Central memory CD8-positive, alpha-beta T cell (primary cell): ENCODE measurements around the gene RPL7A.
A peak's percentile ranks its signal among the peaks of the same experiment; 100 is the strongest.
"Not testable (repeated sequence)": the region's sequence is repeated elsewhere in the genome, so short reads cannot be mapped to it uniquely, and the experiment has no call there.

Experiments used
- ATAC-seq: fragments of 150-1000 bp; cut with Tn5 transposase; replicated peaks from 2 replicates; pipeline ENCODE4 v1.10.0; 2022; ENCODE audit warnings: mild to moderate bottlenecking, moderate FRiP score, moderate number of reproducible peaks; ENCODE audit not compliant: poor library complexity, severe bottlenecking; ENCODE audit errors: extremely low read depth
- DNase-seq, 2 donors: peaks; one replicate each; pipeline ENCODE4 v3.0.0; 2021; ENCODE audit warnings: low spot score in 2 of 2
- H3K27ac Mint-ChIP-seq: one replicate; pipeline ENCODE4 v1.8.0; 2022; ENCODE audit warnings: low read depth, mild to moderate bottlenecking, moderate library complexity, mixed read lengths
- H3K27me3 Mint-ChIP-seq: one replicate; pipeline ENCODE4 v1.8.0; 2022; ENCODE audit warnings: mixed read lengths
- H3K36me3 Mint-ChIP-seq: one replicate; pipeline ENCODE4 v1.8.0; 2022; ENCODE audit warnings: mild to moderate bottlenecking, moderate library complexity, mixed read lengths; ENCODE audit not compliant: insufficient read depth
- H3K4me1 Mint-ChIP-seq: one replicate; pipeline ENCODE4 v1.8.0; 2022; ENCODE audit warnings: mixed read lengths
- H3K4me3 Mint-ChIP-seq: one replicate; pipeline ENCODE4 v1.8.0; 2022; ENCODE audit warnings: mild to moderate bottlenecking, moderate library complexity, mixed read lengths
- H3K9me3 Mint-ChIP-seq: one replicate; pipeline ENCODE4 v1.8.0; 2022; ENCODE audit warnings: mixed read lengths

Gene RPL7A

GRCh38 chr9:133317551-133317950 lies 30.5 kb upstream of the RPL7A start:
- not testable (repeated sequence) for H3K4me3 Mint-ChIP-seq, H3K4me1 Mint-ChIP-seq, H3K9me3 Mint-ChIP-seq, DNase-seq, H3K36me3 Mint-ChIP-seq, ATAC-seq, H3K27ac Mint-ChIP-seq
- H3K27me3 Mint-ChIP-seq, result peaks cover 29% of the 10 kb centered on the region

- DNase-seq (no peak), ATAC-seq (no peak)
- H3K27ac Mint-ChIP-seq, result no peak overlapping the region
- no peak overlapping the region for H3K4me3 Mint-ChIP-seq
- no peaks in the 10 kb centered on the region for H3K4me1 Mint-ChIP-seq
- H3K36me3 Mint-ChIP-seq, result no peaks in the 10 kb centered on the region
- peaks cover 29% of the 10 kb centered on the region for H3K27me3 Mint-ChIP-seq
- no peaks in the 10 kb centered on the region for H3K9me3 Mint-ChIP-seq
Measured at GRCh38 chr9:133320421-133320881, 27.6 kb upstream of the RPL7A start.

GRCh38 chr9:133321411-133321935 lies 26.5 kb upstream of the RPL7A start:
- no peak for ATAC-seq
- Mint-ChIP-seq H3K27me3 (peaks cover 26% of the 10 kb centered on the region), H3K4me1 (no peaks in the 10 kb centered on the region), H3K27ac (no peak overlapping the region), H3K4me3 (no peak overlapping the region), H3K36me3 (no peaks in the 10 kb centered on the region), H3K9me3 (no peaks in the 10 kb centered on the region)
- no peak for DNase-seq

GRCh38 chr9:133322701-133323100 lies 25.3 kb upstream of the RPL7A start:
- Mint-ChIP-seq H3K27me3 (peaks cover 14% of the 10 kb centered on the region), H3K27ac (peak overlapping the region; percentile 64), H3K4me3 (no peak overlapping the region), H3K4me1 (no peaks in the 10 kb centered on the region), H3K9me3 (no peaks in the 10 kb centered on the region), H3K36me3 (no peaks in the 10 kb centered on the region)
- ATAC-seq, result no peak
- DNase-seq, result no peak

- Mint-ChIP-seq H3K4me1 (peaks cover under 1% of the 10 kb centered on the region), H3K27ac (no peak overlapping the region), H3K4me3 (no peak overlapping the region), H3K27me3 (peaks cover 9% of the 10 kb centered on the region), H3K36me3 (no peaks in the 10 kb centered on the region), H3K9me3 (no peaks in the 10 kb centered on the region)
- ATAC-seq (no peak), DNase-seq (no peak)
Measured at GRCh38 chr9:133323211-133323610, 24.8 kb upstream of the RPL7A start.

- H3K27me3 Mint-ChIP-seq, result peaks cover 8% of the 10 kb centered on the region
- H3K9me3 Mint-ChIP-seq, result no peaks in the 10 kb centered on the region
- peaks cover 9% of the 10 kb centered on the region for H3K4me1 Mint-ChIP-seq
- no peaks in the 10 kb centered on the region for H3K36me3 Mint-ChIP-seq
- H3K27ac Mint-ChIP-seq, result no peak overlapping the region
- ATAC-seq (no peak), DNase-seq (no peak)
- H3K4me3 Mint-ChIP-seq, result no peak overlapping the region
Measured at GRCh38 chr9:133323991-133324703, 23.9 kb upstream of the RPL7A start.

- not testable (repeated sequence) for H3K4me3 Mint-ChIP-seq, H3K9me3 Mint-ChIP-seq, H3K27me3 Mint-ChIP-seq, H3K27ac Mint-ChIP-seq, H3K4me1 Mint-ChIP-seq, ATAC-seq, DNase-seq
- peaks cover 12% of the 10 kb centered on the region for H3K36me3 Mint-ChIP-seq
Measured at GRCh38 chr9:133327021-133327420, 21.0 kb upstream of the RPL7A start.

GRCh38 chr9:133327834-133328484 lies 20.1 kb upstream of the RPL7A start:
- Mint-ChIP-seq H3K4me3 (no peak overlapping the region), H3K27me3 (no peaks in the 10 kb centered on the region), H3K4me1 (peaks cover 10% of the 10 kb centered on the region), H3K36me3 (peaks cover 18% of the 10 kb centered on the region), H3K9me3 (no peaks in the 10 kb centered on the region), H3K27ac (peak overlapping the region; percentile 29)
- ATAC-seq, result no peak
- DNase-seq, result no peak

- not testable (repeated sequence) for ATAC-seq, DNase-seq, H3K27ac Mint-ChIP-seq, H3K4me3 Mint-ChIP-seq, H3K9me3 Mint-ChIP-seq, H3K27me3 Mint-ChIP-seq
- H3K4me1 Mint-ChIP-seq, result peaks cover 18% of the 10 kb centered on the region
- H3K36me3 Mint-ChIP-seq, result peaks cover 24% of the 10 kb centered on the region
Measured at GRCh38 chr9:133329306-133330156, 18.5 kb upstream of the RPL7A start.

- Mint-ChIP-seq H3K27ac (peak overlapping the region; percentile 1), H3K9me3 (no peaks in the 10 kb centered on the region), H3K36me3 (peaks cover 31% of the 10 kb centered on the region), H3K27me3 (no peaks in the 10 kb centered on the region), H3K4me3 (no peak overlapping the region), H3K4me1 (peaks cover 31% of the 10 kb centered on the region)
- no peak for DNase-seq
- no peak for ATAC-seq
Measured at GRCh38 chr9:133331221-133331620, 16.8 kb upstream of the RPL7A start.

- DNase-seq (no peak), ATAC-seq (no peak)
- Mint-ChIP-seq H3K27me3 (no peaks in the 10 kb centered on the region), H3K4me1 (peaks cover 34% of the 10 kb centered on the region), H3K36me3 (peaks cover 33% of the 10 kb centered on the region), H3K27ac (peak overlapping the region; percentile 65), H3K9me3 (no peaks in the 10 kb centered on the region), H3K4me3 (no peak overlapping the region)
Measured at GRCh38 chr9:133331641-133332380, 16.2 kb upstream of the RPL7A start.

GRCh38 chr9:133332381-133332730 lies 15.7 kb upstream of the RPL7A start:
- no peaks in the 10 kb centered on the region for H3K27me3 Mint-ChIP-seq
- peaks cover 33% of the 10 kb centered on the region for H3K36me3 Mint-ChIP-seq
- H3K27ac Mint-ChIP-seq, result peak overlapping the region; percentile 65
- DNase-seq, result no peak
- peaks cover 34% of the 10 kb centered on the region for H3K4me1 Mint-ChIP-seq
- no peak for ATAC-seq
- H3K9me3 Mint-ChIP-seq, result no peaks in the 10 kb centered on the region
- H3K4me3 Mint-ChIP-seq, result no peak overlapping the region
